Kidney (tissue), 14 donors: Measurements from ENCODE around the gene CRYBA2. TPM values are rescaled to one million over a fixed set of nuclear protein-coding genes. Genes with fewer than 3 reads are reported as not detected.

ENCODE experiments used
- DNase-seq, 5 donors: peaks; one replicate each; pipeline ENCODE4 v3.0.0-alpha.2; 2013 to 2020
- FAIRE-seq: peaks from 2 replicates; lab custom pipeline; 2012; peaks lifted over from hg19 to GRCh38; lab: Jason Lieb, UNC
- H3K27ac ChIP-seq, 2 donors: one replicate each; pipeline ENCODE4 v1.7.0; 2013; ENCODE audit warnings: low read depth in 2 of 2, low read length in 2 of 2, inconsistent platforms in 1 of 2
- H3K27me3 ChIP-seq: one replicate; pipeline ENCODE4 v1.7.1; 2013; ENCODE audit warnings: low read length, inconsistent platforms; ENCODE audit not compliant: control insufficient read depth, insufficient read depth
- H3K36me3 ChIP-seq, 3 donors: one replicate each; pipeline versions ENCODE4 v1.7.0 to v1.7.1; 2013; ENCODE audit warnings: low read length in 3 of 3, control low read depth in 1 of 3, inconsistent platforms in 1 of 3; ENCODE audit not compliant: insufficient read depth in 3 of 3, control insufficient read depth in 2 of 3
- H3K4me1 ChIP-seq, 3 donors: one replicate each; pipeline versions ENCODE4 v1.7.0 to v1.7.1; 2013; ENCODE audit warnings: low read length in 3 of 3, inconsistent platforms in 1 of 3, low read depth in 1 of 3; ENCODE audit not compliant: control insufficient read depth in 2 of 3, insufficient read depth in 2 of 3
- H3K4me3 ChIP-seq, 3 donors: one replicate each; pipeline versions ENCODE4 v1.7.0 to v1.8.1; 2013; ENCODE audit warnings: low read length in 3 of 3, control low read depth in 1 of 3, inconsistent platforms in 1 of 3
- H3K9ac ChIP-seq, 3 donors: one replicate each; pipeline versions ENCODE4 v1.7.0 to v1.7.1; 2013; ENCODE audit warnings: low read length in 3 of 3, control low read depth in 1 of 3, inconsistent platforms in 1 of 3
- H3K9me3 ChIP-seq, 3 donors: one replicate each; pipeline versions ENCODE4 v1.7.0 to v1.7.1; 2013; ENCODE audit warnings: low read length in 3 of 3, control low read depth in 1 of 3, inconsistent platforms in 1 of 3; ENCODE audit not compliant: control insufficient read depth in 2 of 3, insufficient read depth in 1 of 3
- intact Hi-C: fragments of 100-400 bp; cut with DNase I; formaldehyde crosslinking; loops from one replicate; pipeline ENCODE4 v1.11.1; 2022
- polyA plus RNA-seq: library from polyadenylated mRNA; stranded (reverse); fragments of 350-450 nt; fragmentation: Illumina TruSeq; extraction: RNeasy Lipid Tissue Mini Kit (QIAGEN cat#74804); gene quantifications from one replicate; pipeline ENCODE4 v1.2.3, GENCODE V29; 2014; ENCODE audit warnings: low read depth, low replicate concordance; ENCODE audit not compliant: insufficient read depth
- total RNA-seq: library from RNA; stranded (reverse); fragmentation: NEBNext Ultra II Directional; extraction: Animal tissue kit (Norgen Biotek cat#: 25700); gene quantifications from one replicate; pipeline ENCODE4 v1.2.1, GENCODE V29; 2021
- TF ChIP-seq, protein P1 (sequence below): IDR thresholded peaks from 3 replicates; pipeline ENCODE4 v1.5.1; 2012; ENCODE audit warnings: mild to moderate bottlenecking, moderate library complexity, borderline replicate concordance; ENCODE audit not compliant: insufficient read depth; ENCODE audit errors: extremely low read depth
- donor health status: control.
- donor health status: control.
- donor health status: control.
- donor health status: control.
- donor health status: control.
- donor health status: DM: yes; HTN: yes; CAD: no.
- donor health status: Normal renal cell carcinoma (clear cell type).

The CRYBA2 gene
- total and polyA plus RNA-seq, 2 donors from 2014 or later = not detected

DNA sequence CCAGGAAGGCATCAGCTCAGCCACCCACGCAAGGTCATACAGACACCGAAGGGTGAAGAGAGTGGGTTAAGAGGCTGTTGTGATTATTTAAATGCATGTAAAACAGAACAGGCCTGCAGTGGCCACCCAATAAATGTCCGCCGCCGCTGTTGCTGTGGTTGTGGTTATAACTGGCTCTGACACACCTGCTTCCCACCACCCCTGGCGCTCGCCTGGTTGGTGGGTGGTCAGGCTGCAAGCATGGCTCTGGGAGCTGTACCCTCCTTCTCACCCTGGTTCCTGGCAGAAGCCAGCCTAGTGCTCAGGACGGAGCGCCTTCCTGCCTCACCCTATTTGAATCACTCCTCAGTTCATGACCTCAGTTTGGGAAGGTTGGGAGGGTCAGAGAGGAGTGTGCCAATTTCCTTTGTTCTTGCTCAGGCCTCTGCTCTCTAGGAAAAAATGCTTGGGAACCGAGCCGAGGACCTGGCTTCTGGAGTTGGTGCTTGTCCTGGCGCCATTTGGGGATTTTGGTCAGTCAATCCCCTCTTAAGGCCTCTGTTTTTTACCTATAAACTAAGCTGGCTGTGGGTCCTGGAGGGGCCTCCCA is 5.3 kb upstream of the CRYBA2 start:
- intact Hi-C loops = no loop called here
- H3K4me3 ChIP-seq = no peak overlapping the region
- no peak overlapping the region for H3K27ac ChIP-seq
- no peaks in the 10 kb centered on the region for H3K9me3 ChIP-seq
- no peak overlapping the region for H3K9ac ChIP-seq
- TF ChIP-seq, protein P1, sequence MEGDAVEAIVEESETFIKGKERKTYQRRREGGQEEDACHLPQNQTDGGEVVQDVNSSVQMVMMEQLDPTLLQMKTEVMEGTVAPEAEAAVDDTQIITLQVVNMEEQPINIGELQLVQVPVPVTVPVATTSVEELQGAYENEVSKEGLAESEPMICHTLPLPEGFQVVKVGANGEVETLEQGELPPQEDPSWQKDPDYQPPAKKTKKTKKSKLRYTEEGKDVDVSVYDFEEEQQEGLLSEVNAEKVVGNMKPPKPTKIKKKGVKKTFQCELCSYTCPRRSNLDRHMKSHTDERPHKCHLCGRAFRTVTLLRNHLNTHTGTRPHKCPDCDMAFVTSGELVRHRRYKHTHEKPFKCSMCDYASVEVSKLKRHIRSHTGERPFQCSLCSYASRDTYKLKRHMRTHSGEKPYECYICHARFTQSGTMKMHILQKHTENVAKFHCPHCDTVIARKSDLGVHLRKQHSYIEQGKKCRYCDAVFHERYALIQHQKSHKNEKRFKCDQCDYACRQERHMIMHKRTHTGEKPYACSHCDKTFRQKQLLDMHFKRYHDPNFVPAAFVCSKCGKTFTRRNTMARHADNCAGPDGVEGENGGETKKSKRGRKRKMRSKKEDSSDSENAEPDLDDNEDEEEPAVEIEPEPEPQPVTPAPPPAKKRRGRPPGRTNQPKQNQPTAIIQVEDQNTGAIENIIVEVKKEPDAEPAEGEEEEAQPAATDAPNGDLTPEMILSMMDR = no peak
- DNase-seq (no peak), FAIRE-seq (no peak)
- peaks cover 0 to 21% (median 0%) of the 10 kb centered on the region in 3 donors for H3K4me1 ChIP-seq
- peaks cover 48% of the 10 kb centered on the region for H3K27me3 ChIP-seq
- H3K36me3 ChIP-seq = no peaks in the 10 kb centered on the region

DNA sequence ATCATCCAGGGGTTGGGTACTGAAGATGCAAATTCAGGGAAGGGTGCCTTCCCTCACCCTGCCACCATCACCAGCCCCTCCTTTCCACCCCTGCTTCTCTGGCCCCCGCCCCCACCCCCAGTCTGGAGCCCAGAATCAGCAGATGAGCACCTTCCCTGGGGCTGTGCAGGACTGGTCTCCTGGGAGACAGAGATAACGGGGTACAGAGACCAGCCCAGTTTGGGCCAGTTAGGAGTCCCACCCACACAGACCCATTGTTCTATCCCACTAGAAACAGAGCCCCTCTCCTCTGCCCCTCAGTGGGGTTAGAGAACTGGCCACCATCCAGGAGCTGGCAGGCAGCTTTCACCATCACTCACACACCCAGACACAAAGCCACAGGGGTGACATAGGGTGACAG is 4.5 kb upstream of the CRYBA2 start:
- H3K9me3 ChIP-seq = no peaks in the 10 kb centered on the region
- DNase-seq (no peak), FAIRE-seq (no peak)
- no peak overlapping the region for H3K4me3 ChIP-seq
- intact Hi-C loops = no loop called here
- peaks cover 0 to 18% (median 0%) of the 10 kb centered on the region in 3 donors for H3K4me1 ChIP-seq
- TF ChIP-seq, protein P1 = no peak
- no peaks in the 10 kb centered on the region for H3K36me3 ChIP-seq
- H3K27me3 ChIP-seq = peaks cover 44% of the 10 kb centered on the region
- no peak overlapping the region for H3K27ac ChIP-seq
- no peak overlapping the region for H3K9ac ChIP-seq

DNA sequence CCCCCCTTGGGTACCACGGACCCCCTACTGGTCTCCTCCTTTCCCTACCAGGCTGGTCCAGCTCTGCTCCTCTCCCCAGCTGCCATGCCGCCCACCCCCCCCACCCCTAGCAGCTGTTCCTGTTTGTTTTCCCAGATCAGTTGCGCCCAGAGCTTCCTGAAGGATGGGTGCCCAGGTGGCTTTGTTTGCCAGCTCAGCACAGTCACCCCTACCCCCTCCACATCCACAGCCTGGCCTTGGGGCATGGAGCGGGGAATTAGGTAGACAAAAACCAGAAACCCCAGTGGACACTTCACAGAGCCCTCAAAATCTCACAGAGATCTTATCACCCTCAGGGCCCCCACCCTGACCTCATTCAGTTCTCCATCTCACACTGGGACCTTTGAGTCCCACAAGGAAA is 3.7 kb upstream of the CRYBA2 start:
- intact Hi-C loops = no loop called here
- FAIRE-seq = no peak
- DNase-seq = no peak

More for the DNA sequence above, 3.7 kb upstream of the CRYBA2 start:
- H3K27ac ChIP-seq = no peak overlapping the region
- no peaks in the 10 kb centered on the region for H3K9me3 ChIP-seq
- H3K36me3 ChIP-seq = no peaks in the 10 kb centered on the region
- no peak overlapping the region for H3K9ac ChIP-seq
- peaks cover 49% of the 10 kb centered on the region for H3K27me3 ChIP-seq
- H3K4me1 ChIP-seq = peaks cover 0 to 11% (median 0%) of the 10 kb centered on the region in 3 donors
- TF ChIP-seq, protein P1 = no peak
- no peak overlapping the region for H3K4me3 ChIP-seq
